HepG2 (cell line): ENCODE results near the gene IGLON5. TPM values are rescaled to one million over a fixed set of nuclear protein-coding genes. Genes with fewer than 3 reads are reported as not detected.

Experiments
- FOXM1 ChIP-seq: sonication (generic); formaldehyde crosslinking; IDR thresholded peaks from 2 replicates; pipeline ENCODE4 v1.5.0; 2020; ENCODE audit warnings: missing genetic modification reagents
- ZBTB40 ChIP-seq, 2 experiments: fragments of 450-650 bp in 1 of 2; sonication (generic) in 1 of 2; formaldehyde crosslinking in 1 of 2; IDR thresholded peaks; 2 replicates each; pipeline versions ENCODE4 v1.6.1 to v1.8.0; 2016 to 2022; ENCODE audit warnings: antibody characterized with exemption in 1 of 2, mild to moderate bottlenecking in 1 of 2, missing genetic modification reagents in 1 of 2
- ZNF709 ChIP-seq: sonication (generic); formaldehyde crosslinking; IDR thresholded peaks from 2 replicates; pipeline ENCODE4 v1.5.0; 2020; ENCODE audit warnings: mild to moderate bottlenecking, missing genetic modification reagents
- polyA plus RNA-seq, 8 experiments: library from polyadenylated mRNA; depleted of rRNA in 3 of 8; stranded (reverse) in 7 of 8; unstranded in 1 of 8; fragments of >200 nt; fragmentation: Illumina TruSeq in 4 of 8; extraction: Trizol in 4 of 8; gene quantifications; 2 replicates each; pipeline versions ENCODE4 v1.2.1 to v1.2.3, GENCODE V29; 2011 to 2016; ENCODE audit warnings: low read depth in 4 of 8, missing spikeins in 1 of 8, mixed read lengths in 1 of 8; ENCODE audit not compliant: insufficient read depth in 1 of 8
- total RNA-seq, 5 experiments: library from RNA; depleted of rRNA; stranded (reverse); fragments of >200 nt; fragmentation: Illumina TruSeq; extraction: Trizol; gene quantifications; 2 replicates each; pipeline ENCODE4 v1.2.3, GENCODE V29; 2016; ENCODE audit warnings: low read depth in 1 of 5

Gene IGLON5
- total and polyA plus RNA-seq, 2 of the 13 experiments (the other 11 are each of a cell fraction or from before 2014, with no cell fraction given) = 0.04 to 5.7 TPM

- no peak for TF ChIP-seq ZBTB40 (IDR thresholded peaks at IDR 0.05)
- no peak for TF ChIP-seq ZBTB40 (CRISPR knock-in tag; IDR thresholded peaks at IDR 0.05)
- no peak for TF ChIP-seq ZNF709
- no peak for TF ChIP-seq FOXM1 (CRISPR knock-in tag)
Observed at GRCh38 chr19:51311351-51312257, at the start of gene IGLON5 (continued).
